Gastroesophageal sphincter (tissue), 3 donors: ENCODE data around the gene TIAM2.
"Not testable (repeated sequence)": the region's sequence is repeated elsewhere in the genome, so short reads cannot be mapped to it uniquely, and the experiment has no call there.

Experiments
- EP300 ChIP-seq: sonication (generic); formaldehyde crosslinking; IDR thresholded peaks from one replicate; pipeline ENCODE4 v1.6.1; 2017; ENCODE audit warnings: antibody characterized with exemption, mild to moderate bottlenecking
- TF ChIP-seq, protein P1 (sequence below), 4 experiments: fragments of 200-600 bp in 2 of 4; fragments of 450-650 bp in 2 of 4; sonication (generic) in 1 of 4; IDR thresholded peaks; one replicate each; pipeline ENCODE4 v1.5.1; 2017 to 2019; ENCODE audit warnings: antibody characterized with exemption in 4 of 4, mild to moderate bottlenecking in 2 of 4, moderate library complexity in 2 of 4

GRCh38 chr6:154966065-154966770 lies 28.9 kb upstream of the TIAM2 start:
- TF ChIP-seq, protein P1, sequence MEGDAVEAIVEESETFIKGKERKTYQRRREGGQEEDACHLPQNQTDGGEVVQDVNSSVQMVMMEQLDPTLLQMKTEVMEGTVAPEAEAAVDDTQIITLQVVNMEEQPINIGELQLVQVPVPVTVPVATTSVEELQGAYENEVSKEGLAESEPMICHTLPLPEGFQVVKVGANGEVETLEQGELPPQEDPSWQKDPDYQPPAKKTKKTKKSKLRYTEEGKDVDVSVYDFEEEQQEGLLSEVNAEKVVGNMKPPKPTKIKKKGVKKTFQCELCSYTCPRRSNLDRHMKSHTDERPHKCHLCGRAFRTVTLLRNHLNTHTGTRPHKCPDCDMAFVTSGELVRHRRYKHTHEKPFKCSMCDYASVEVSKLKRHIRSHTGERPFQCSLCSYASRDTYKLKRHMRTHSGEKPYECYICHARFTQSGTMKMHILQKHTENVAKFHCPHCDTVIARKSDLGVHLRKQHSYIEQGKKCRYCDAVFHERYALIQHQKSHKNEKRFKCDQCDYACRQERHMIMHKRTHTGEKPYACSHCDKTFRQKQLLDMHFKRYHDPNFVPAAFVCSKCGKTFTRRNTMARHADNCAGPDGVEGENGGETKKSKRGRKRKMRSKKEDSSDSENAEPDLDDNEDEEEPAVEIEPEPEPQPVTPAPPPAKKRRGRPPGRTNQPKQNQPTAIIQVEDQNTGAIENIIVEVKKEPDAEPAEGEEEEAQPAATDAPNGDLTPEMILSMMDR (IDR thresholded peaks at IDR 0.05), result not testable (repeated sequence)
- not testable (repeated sequence) for TF ChIP-seq EP300
